SK-N-MC (cell line): ENCODE data around the gene NVL.
"Not testable (repeated sequence)": the region's sequence is repeated elsewhere in the genome, so short reads cannot be mapped to it uniquely, and the experiment has no call there.

Experiments used
- EZH2 ChIP-seq: fragments of 200-600 bp; sonication (generic); IDR thresholded peaks from one replicate; pipeline ENCODE4 v1.6.1; 2017; ENCODE audit warnings: antibody characterized with exemption
- FOXP2 ChIP-seq: optimal IDR thresholded peaks from 2 replicates; pipeline ENCODE3; 2011; ENCODE audit warnings: mild to moderate bottlenecking, moderate library complexity; ENCODE audit not compliant: insufficient read depth; ENCODE audit errors: extremely low read length, control extremely low read depth
- POLR2AphosphoS5 ChIP-seq: IDR thresholded peaks from 2 replicates; pipeline ENCODE4 v1.6.1; 2012; ENCODE audit warnings: mild to moderate bottlenecking, low read depth, low read length, borderline replicate concordance

- not testable (repeated sequence) for TF ChIP-seq POLR2AphosphoS5, EZH2, FOXP2
These were observed 22.6 kb upstream of the NVL start for GRCh38 chr1:224352436-224353085.
